SK-N-SH (cell line): ENCODE data around the gene HBG1. TPM values are rescaled to one million over a fixed set of nuclear protein-coding genes. Genes with fewer than 3 reads are reported as not detected.
"Not testable (repeated sequence)": the region's sequence is repeated elsewhere in the genome, so short reads cannot be mapped to it uniquely, and the experiment has no call there.

Experiments
- CTCF ChIA-PET: fragments of 300-600, 350-600 bp; formaldehyde crosslinking; extraction: SDS; loops from one replicate; lab custom pipeline; 2021; lab: Yijun Ruan, JAX
- POLR2A ChIA-PET: fragments of 350-600 bp; sonication (Branson Sonifier 250); formaldehyde crosslinking; extraction: SDS; loops from one replicate; lab custom pipeline; 2020; ENCODE audit warnings: antibody characterized with exemption, inconsistent platforms; lab: Yijun Ruan, JAX
- DNase-seq: peaks from one replicate; pipeline ENCODE4 v3.0.0; 2012
- H2AFZ ChIP-seq: fragments of 200-600 bp; sonication (generic); 2 replicates; pipeline ENCODE4 v1.8.1; 2016; ENCODE audit warnings: antibody characterized with exemption, mild to moderate bottlenecking, low read depth
- H3F3A ChIP-seq: fragments of 200-600 bp; sonication (generic); replicated peaks from 2 replicates; pipeline ENCODE3; 2016; ENCODE audit warnings: antibody characterized with exemption, mild to moderate bottlenecking; ENCODE audit not compliant: insufficient read depth
- H3K27ac ChIP-seq, 2 experiments: fragments of 200-500 bp in 1 of 2; fragments of 200-600 bp in 1 of 2; sonication (Bioruptor generic) in 1 of 2; sonication (generic), shearing (Covaris generic) in 1 of 2; 2 replicates each; pipeline versions ENCODE4 v1.5.1 to v1.6.1; 2014 to 2016; ENCODE audit warnings: low read depth in 2 of 2, inconsistent platforms in 1 of 2, low read length in 1 of 2, mild to moderate bottlenecking in 1 of 2, mixed read lengths in 1 of 2
- H3K27me3 ChIP-seq: fragments of 200-600 bp; sonication (generic), shearing (Covaris generic); 2 replicates; pipeline ENCODE4 v1.6.1; 2016; ENCODE audit warnings: mixed run types; ENCODE audit not compliant: insufficient read depth
- H3K36me3 ChIP-seq, 2 experiments: fragments of 200-500 bp in 1 of 2; fragments of 200-600 bp in 1 of 2; sonication (Bioruptor generic) in 1 of 2; sonication (generic) in 1 of 2; replicated peaks in 1 of 2; 2 replicates each; pipeline versions ENCODE3 to v1.5.1; 2014 to 2016; ENCODE audit warnings: low read length in 1 of 2, mild to moderate bottlenecking in 1 of 2; ENCODE audit not compliant: insufficient read depth in 2 of 2, control insufficient read depth in 1 of 2
- H3K4me1 ChIP-seq, 2 experiments: fragments of 200-500 bp in 1 of 2; fragments of 200-600 bp in 1 of 2; sonication (Bioruptor generic) in 1 of 2; sonication (generic), shearing (Covaris generic) in 1 of 2; 2 replicates each; pipeline versions ENCODE4 v1.5.1 to v1.6.1; 2014 to 2016; ENCODE audit warnings: low read depth in 1 of 2, low read length in 1 of 2, mixed run types in 1 of 2; ENCODE audit not compliant: insufficient read depth in 2 of 2, control insufficient read depth in 1 of 2
- H3K4me2 ChIP-seq: fragments of 200-600 bp; sonication (generic), shearing (Covaris generic); 2 replicates; pipeline ENCODE4 v1.6.1; 2017; ENCODE audit warnings: mixed run types
- H3K4me3 ChIP-seq, 2 experiments: fragments of 200-500 bp in 1 of 2; fragments of 200-600 bp in 1 of 2; sonication (Bioruptor generic) in 1 of 2; sonication (generic), shearing (Covaris generic) in 1 of 2; 2 replicates each; pipeline versions ENCODE4 v1.5.1 to v1.8.1; 2014 to 2016; ENCODE audit warnings: low read depth in 2 of 2, inconsistent platforms in 1 of 2, low read length in 1 of 2, mild to moderate bottlenecking in 1 of 2, mixed read lengths in 1 of 2, moderate library complexity in 1 of 2
- H3K79me2 ChIP-seq: fragments of 200-600 bp; sonication (generic); 2 replicates; pipeline ENCODE4 v1.8.1; 2017; ENCODE audit warnings: mild to moderate bottlenecking; ENCODE audit not compliant: insufficient read depth
- H3K9ac ChIP-seq: fragments of 200-600 bp; sonication (generic); 2 replicates; pipeline ENCODE4 v1.6.1; 2017; ENCODE audit warnings: mixed run types
- H3K9me2 ChIP-seq: fragments of 200-600 bp; sonication (generic); 2 replicates; pipeline ENCODE4 v1.6.1; 2017; ENCODE audit warnings: mixed run types
- H3K9me3 ChIP-seq: fragments of 200-600 bp; sonication (generic); 2 replicates; pipeline ENCODE4 v1.6.1; 2017; ENCODE audit warnings: mixed run types, mild to moderate bottlenecking, moderate library complexity
- H4K20me1 ChIP-seq: fragments of 200-600 bp; sonication (generic); 2 replicates; pipeline ENCODE4 v1.6.1; 2017; ENCODE audit warnings: mild to moderate bottlenecking, mixed run types; ENCODE audit not compliant: insufficient read depth
- CHD2 ChIP-seq: fragments of 150-350 bp; IDR thresholded peaks from 2 replicates; pipeline ENCODE4 v1.6.1; 2018; ENCODE audit warnings: low read length; ENCODE audit not compliant: partially characterized antibody
- FOXJ3 ChIP-seq: sonication (generic); formaldehyde crosslinking; IDR thresholded peaks from 2 replicates; pipeline ENCODE4 v1.5.1; 2020; ENCODE audit warnings: mild to moderate bottlenecking, missing genetic modification reagents
- GATA2 ChIP-seq: sonication (generic); formaldehyde crosslinking; IDR thresholded peaks from 2 replicates; pipeline ENCODE4 v1.5.0; 2020; ENCODE audit warnings: mild to moderate bottlenecking, missing genetic modification reagents
- JUND ChIP-seq: IDR thresholded peaks from 2 replicates; pipeline ENCODE4 v1.4.0; 2012
- NFIC ChIP-seq: IDR thresholded peaks from 2 replicates; pipeline ENCODE4 v1.4.0; 2012; ENCODE audit warnings: borderline replicate concordance
- RXRA ChIP-seq: IDR thresholded peaks from 2 replicates; pipeline ENCODE4 v1.4.0; 2012; ENCODE audit warnings: low read depth, mild to moderate bottlenecking, borderline replicate concordance
- TAF1 ChIP-seq: IDR thresholded peaks from 2 replicates; pipeline ENCODE4 v1.6.1; 2012; ENCODE audit warnings: low read depth, mild to moderate bottlenecking, low read length, moderate library complexity, borderline replicate concordance
- WGBS: methylation state at CpG from one replicate; pipeline ENCODE4 v1.1.6; 2017; ENCODE audit warnings: low lambda C conversion rate; 5-methylcytosine and 5-hydroxymethylcytosine counted together
- polyA plus RNA-seq, 3 experiments: library from polyadenylated mRNA; depleted of rRNA; stranded (reverse); fragments of >200 nt; gene quantifications; 2 replicates each; pipeline ENCODE4 v1.2.3, GENCODE V29; 2012
- TF ChIP-seq, protein P1 (sequence below): fragments of 150-350 bp; IDR thresholded peaks from 2 replicates; pipeline ENCODE4 v1.6.1; 2016; ENCODE audit warnings: mild to moderate bottlenecking, low read depth, low read length
- TF ChIP-seq, protein P2 (sequence below): IDR thresholded peaks from 2 replicates; pipeline ENCODE4 v1.6.1; 2012; ENCODE audit warnings: mild to moderate bottlenecking, low read depth, low read length, moderate library complexity

Gene HBG1
- polyA plus RNA-seq, 1 of the 3 experiments (the other 2 are of a cell fraction), result not detected

DNA sequence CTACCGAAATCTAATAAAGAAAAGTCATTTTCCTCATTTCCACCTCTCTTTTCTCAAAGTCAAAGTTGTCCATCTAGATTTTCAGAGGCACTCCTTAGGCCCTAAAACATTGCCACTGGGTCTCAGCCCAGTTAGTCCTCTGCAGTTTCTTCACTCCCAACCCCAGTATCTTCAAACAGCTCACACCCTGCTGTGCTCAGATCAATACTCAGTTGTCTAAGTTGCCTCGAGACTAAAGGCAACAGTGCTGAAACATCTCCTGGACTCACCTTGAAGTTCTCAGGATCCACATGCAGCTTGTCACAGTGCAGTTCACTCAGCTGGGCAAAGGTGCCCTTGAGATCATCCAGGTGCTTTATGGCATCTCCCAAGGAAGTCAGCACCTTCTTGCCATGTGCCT is 4.4 kb upstream of the HBG1 start:
- POLR2A ChIA-PET, H3K9me2 ChIP-seq, CTCF ChIA-PET, H3K4me1 ChIP-seq, H3K4me3 ChIP-seq, H4K20me1 ChIP-seq, H3F3A ChIP-seq, H3K27ac ChIP-seq, H3K27me3 ChIP-seq, H3K9me3 ChIP-seq, H3K36me3 ChIP-seq, H3K9ac ChIP-seq, H3K79me2 ChIP-seq, H2AFZ ChIP-seq, H3K4me2 ChIP-seq, DNase-seq: not testable (repeated sequence)
- 4% methylated on average over 2 of the region's 2 CpGs for WGBS

DNA sequence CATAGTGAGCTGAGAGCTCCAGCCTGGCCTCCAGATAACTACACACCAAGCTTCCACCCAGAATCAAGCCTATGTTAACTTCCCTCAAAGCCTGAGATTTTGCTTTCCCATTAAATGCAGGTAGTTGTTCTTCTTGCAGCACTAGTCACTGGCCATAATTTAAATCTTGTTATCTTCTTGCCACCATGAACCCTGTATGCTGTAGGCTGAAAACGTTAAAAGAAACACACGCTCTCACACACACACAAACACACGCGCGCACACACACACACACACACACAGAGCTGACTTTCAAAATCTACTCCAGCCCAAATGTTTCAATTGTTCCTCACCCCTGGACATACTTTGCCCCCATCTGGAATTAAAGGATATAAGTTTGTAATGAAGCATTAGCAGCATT is 3.8 kb upstream of the HBG1 start:
- H3K36me3 ChIP-seq, POLR2A ChIA-PET, CTCF ChIA-PET, H3K4me3 ChIP-seq, H3K4me2 ChIP-seq, H4K20me1 ChIP-seq, H3K9me3 ChIP-seq, H2AFZ ChIP-seq, H3K4me1 ChIP-seq, DNase-seq, H3K27ac ChIP-seq, H3K79me2 ChIP-seq, H3K9ac ChIP-seq, H3F3A ChIP-seq, H3K9me2 ChIP-seq, H3K27me3 ChIP-seq: not testable (repeated sequence)
- 18% methylated on average over 5 of the region's 5 CpGs for WGBS

GRCh38 chr11:5252919-5253265 is 3.2 kb upstream of the HBG1 start:
- H3K4me1 ChIP-seq, result no peaks in the 10 kb centered on the region
- no peak overlapping the region for H3K9ac ChIP-seq
- no peak for DNase-seq
- H3K9me3 ChIP-seq, result no peaks in the 10 kb centered on the region
- H3F3A ChIP-seq, result no peaks in the 10 kb centered on the region
- ChIA-PET POLR2A (no interaction called here), CTCF (interaction anchor here (0.6 kb wide), 1 partner anchor 286 kb away, joined by 3 read pairs; no protein-coding TSS in a partner anchor)
- 3% methylated on average over 1 of the region's 1 CpG for WGBS
- no peaks in the 10 kb centered on the region for H4K20me1 ChIP-seq
- H3K9me2 ChIP-seq, result no peaks in the 10 kb centered on the region
- H3K27ac ChIP-seq, result no peak overlapping the region
- no peaks in the 10 kb centered on the region for H3K79me2 ChIP-seq
- no peak overlapping the region for H3K4me2 ChIP-seq
- H3K36me3 ChIP-seq, result no peaks in the 10 kb centered on the region
- no peak overlapping the region for H2AFZ ChIP-seq
- H3K4me3 ChIP-seq, result no peak overlapping the region
- H3K27me3 ChIP-seq, result no peaks in the 10 kb centered on the region; the same call in 1 of the 2 replicates
- TF ChIP-seq, protein P1, sequence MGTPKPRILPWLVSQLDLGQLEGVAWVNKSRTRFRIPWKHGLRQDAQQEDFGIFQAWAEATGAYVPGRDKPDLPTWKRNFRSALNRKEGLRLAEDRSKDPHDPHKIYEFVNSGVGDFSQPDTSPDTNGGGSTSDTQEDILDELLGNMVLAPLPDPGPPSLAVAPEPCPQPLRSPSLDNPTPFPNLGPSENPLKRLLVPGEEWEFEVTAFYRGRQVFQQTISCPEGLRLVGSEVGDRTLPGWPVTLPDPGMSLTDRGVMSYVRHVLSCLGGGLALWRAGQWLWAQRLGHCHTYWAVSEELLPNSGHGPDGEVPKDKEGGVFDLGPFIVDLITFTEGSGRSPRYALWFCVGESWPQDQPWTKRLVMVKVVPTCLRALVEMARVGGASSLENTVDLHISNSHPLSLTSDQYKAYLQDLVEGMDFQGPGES, result no peak
- TF ChIP-seq NFIC (no peak), FOXJ3 (CRISPR knock-in tag) (no peak)

DNA sequence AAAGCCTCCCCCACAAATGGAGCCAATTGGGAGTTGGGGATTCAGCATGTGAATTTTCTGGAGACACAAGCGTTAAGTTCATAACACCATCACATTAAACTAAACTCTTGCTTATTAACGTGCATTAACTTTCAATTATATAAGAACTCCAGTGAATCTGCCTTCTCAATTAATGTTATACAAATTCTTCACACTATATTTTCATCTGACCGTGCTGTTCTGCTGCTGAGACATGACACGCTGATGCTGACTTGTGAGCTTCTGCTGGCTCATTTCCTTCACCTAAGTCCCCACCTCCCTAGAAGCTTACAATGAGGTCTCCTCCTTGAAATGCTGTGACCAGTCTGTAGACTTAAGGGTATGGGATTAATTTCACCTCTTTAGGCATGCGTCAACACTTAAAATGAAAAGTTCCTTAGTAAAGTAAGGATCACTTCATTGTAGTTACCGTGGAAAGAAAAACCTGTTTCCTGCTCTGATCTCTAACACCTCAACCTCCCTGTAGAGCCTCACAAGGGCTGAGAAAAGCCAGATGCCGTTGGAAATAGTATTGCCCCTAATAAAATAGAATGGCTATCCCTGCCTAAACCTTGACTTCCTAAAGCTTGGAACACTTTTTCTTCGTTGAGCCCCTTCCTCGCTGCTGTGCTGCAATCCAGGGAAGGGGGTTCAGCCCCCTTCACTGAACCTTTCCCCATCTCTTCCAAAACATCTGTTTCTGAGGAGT is 2.7 kb upstream of the HBG1 start:
- Histone ChIP-seq H3F3A (no peaks in the 10 kb centered on the region), H3K9me3 (no peaks in the 10 kb centered on the region), H3K9ac (no peak overlapping the region), H4K20me1 (no peaks in the 10 kb centered on the region), H3K27ac (no peak overlapping the region), H3K4me3 (no peak overlapping the region), H2AFZ (no peak overlapping the region), H3K27me3 (no peaks in the 10 kb centered on the region; the same call in 1 of the 2 replicates), H3K4me1 (no peaks in the 10 kb centered on the region), H3K79me2 (no peaks in the 10 kb centered on the region), H3K36me3 (no peaks in the 10 kb centered on the region), H3K9me2 (no peaks in the 10 kb centered on the region), H3K4me2 (no peak overlapping the region)
- CTCF ChIA-PET, result interaction anchor here (0.6 kb wide), 1 partner anchor 286 kb away, joined by 3 read pairs; no protein-coding TSS in a partner anchor
- no peak for DNase-seq
- 3% methylated on average over 9 of the region's 9 CpGs for WGBS
- POLR2A ChIA-PET, result no interaction called here
- no peak for TF ChIP-seq JUND
- TF ChIP-seq, protein P2, sequence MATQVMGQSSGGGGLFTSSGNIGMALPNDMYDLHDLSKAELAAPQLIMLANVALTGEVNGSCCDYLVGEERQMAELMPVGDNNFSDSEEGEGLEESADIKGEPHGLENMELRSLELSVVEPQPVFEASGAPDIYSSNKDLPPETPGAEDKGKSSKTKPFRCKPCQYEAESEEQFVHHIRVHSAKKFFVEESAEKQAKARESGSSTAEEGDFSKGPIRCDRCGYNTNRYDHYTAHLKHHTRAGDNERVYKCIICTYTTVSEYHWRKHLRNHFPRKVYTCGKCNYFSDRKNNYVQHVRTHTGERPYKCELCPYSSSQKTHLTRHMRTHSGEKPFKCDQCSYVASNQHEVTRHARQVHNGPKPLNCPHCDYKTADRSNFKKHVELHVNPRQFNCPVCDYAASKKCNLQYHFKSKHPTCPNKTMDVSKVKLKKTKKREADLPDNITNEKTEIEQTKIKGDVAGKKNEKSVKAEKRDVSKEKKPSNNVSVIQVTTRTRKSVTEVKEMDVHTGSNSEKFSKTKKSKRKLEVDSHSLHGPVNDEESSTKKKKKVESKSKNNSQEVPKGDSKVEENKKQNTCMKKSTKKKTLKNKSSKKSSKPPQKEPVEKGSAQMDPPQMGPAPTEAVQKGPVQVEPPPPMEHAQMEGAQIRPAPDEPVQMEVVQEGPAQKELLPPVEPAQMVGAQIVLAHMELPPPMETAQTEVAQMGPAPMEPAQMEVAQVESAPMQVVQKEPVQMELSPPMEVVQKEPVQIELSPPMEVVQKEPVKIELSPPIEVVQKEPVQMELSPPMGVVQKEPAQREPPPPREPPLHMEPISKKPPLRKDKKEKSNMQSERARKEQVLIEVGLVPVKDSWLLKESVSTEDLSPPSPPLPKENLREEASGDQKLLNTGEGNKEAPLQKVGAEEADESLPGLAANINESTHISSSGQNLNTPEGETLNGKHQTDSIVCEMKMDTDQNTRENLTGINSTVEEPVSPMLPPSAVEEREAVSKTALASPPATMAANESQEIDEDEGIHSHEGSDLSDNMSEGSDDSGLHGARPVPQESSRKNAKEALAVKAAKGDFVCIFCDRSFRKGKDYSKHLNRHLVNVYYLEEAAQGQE, result no peak
- no peak for TF ChIP-seq RXRA
- no peak for TF ChIP-seq CHD2
- no peak for TF ChIP-seq GATA2 (CRISPR knock-in tag)
- TF ChIP-seq TAF1, result no peak
